ENCODE results near the gene MROH9.

The MROH9 gene

GRCh38 chr1:171084870-171085269 is 149.5 kb downstream of the MROH9 start:
- no peak for DNase-seq

- DNase-seq, result no peak
Measured at GRCh38 chr1:171087896-171088295, 152.6 kb downstream of the MROH9 start.

- DNase-seq, result no peak
Measured at GRCh38 chr1:171090604-171091003, 155.3 kb downstream of the MROH9 start, which contains the start of gene FMO3. Gene FMO3 (plus strand): TSS chr1:171090905. CDS start chr1:171092659, 1,754 bp downstream.

GRCh38 chr1:171103862-171104261 is 168.5 kb downstream of the MROH9 start:
- no peak for DNase-seq

GRCh38 chr1:171107262-171107940 is 172.1 kb downstream of the MROH9 start:
- DNase-seq, result no peak

GRCh38 chr1:171107969-171108368 is 172.6 kb downstream of the MROH9 start:
- DNase-seq, result no peak

- DNase-seq, result no peak
Measured at GRCh38 chr1:171109966-171110365, 174.6 kb downstream of the MROH9 start.

GRCh38 chr1:171110621-171111326 is 175.4 kb downstream of the MROH9 start:
- no peak for DNase-seq

- no peak for DNase-seq
Measured at GRCh38 chr1:171112119-171112518, 176.8 kb downstream of the MROH9 start.

GRCh38 chr1:171113382-171113781 is 178.0 kb downstream of the MROH9 start:
- DNase-seq, result no peak
